Anterior cingulate cortex (tissue), 58 donors: Measurements from ENCODE around the gene MNS1.
A peak's percentile ranks its signal among the peaks of the same experiment; 100 is the strongest.
"Not testable (repeated sequence)": the region's sequence is repeated elsewhere in the genome, so short reads cannot be mapped to it uniquely, and the experiment has no call there.

ENCODE experiments used
- DNase-seq, 58 donors: peaks; one replicate each; lab custom pipeline; 2025; lab: John Stamatoyannopoulos, UW

The MNS1 gene

GRCh38 chr15:56464893-56465520, at the start of gene MNS1:
Gene MNS1, minus strand, starts transcription at chr15:56465137. Its CDS starts 165 bp downstream, at chr15:56464972.
- DNase-seq, result peak; percentile 8 to 91 (median 76)

GRCh38 chr15:56496635-56497034, 31.7 kb upstream of the MNS1 start:
- DNase-seq, result peak in 3 of 58 donors; percentile 4 to 56 (median 51)

GRCh38 chr15:56495533-56495932, 30.6 kb upstream of the MNS1 start:
- no peak for DNase-seq

- DNase-seq, result no peak
These were observed 30.1 kb upstream of the MNS1 start for GRCh38 chr15:56495053-56495452.

GRCh38 chr15:56492791-56493555, 28.0 kb upstream of the MNS1 start:
- DNase-seq, result no peak

- no peak for DNase-seq
These were observed 27.3 kb upstream of the MNS1 start for GRCh38 chr15:56492236-56492635.

- DNase-seq, result peak in 53 of 58 donors; percentile 5 to 84 (median 38)
These were observed 26.3 kb upstream of the MNS1 start for GRCh38 chr15:56491110-56491722.

GRCh38 chr15:56490461-56490860, 25.5 kb upstream of the MNS1 start:
- no peak for DNase-seq

GRCh38 chr15:56486206-56486605, 21.3 kb upstream of the MNS1 start:
- DNase-seq, result not testable (repeated sequence)

GRCh38 chr15:56485426-56485825, 20.5 kb upstream of the MNS1 start:
- not testable (repeated sequence) for DNase-seq

GRCh38 chr15:56484287-56484686, 19.4 kb upstream of the MNS1 start:
- DNase-seq, result no peak

- no peak for DNase-seq
These were observed 10.4 kb upstream of the MNS1 start for GRCh38 chr15:56475351-56475750.

- no peak for DNase-seq
These were observed 8.1 kb upstream of the MNS1 start for GRCh38 chr15:56473017-56473416.

- DNase-seq, result no peak
These were observed 7.3 kb upstream of the MNS1 start for GRCh38 chr15:56472278-56472677.

- no peak for DNase-seq
These were observed 6.6 kb upstream of the MNS1 start for GRCh38 chr15:56471440-56472069.

- no peak for DNase-seq
These were observed 4.5 kb upstream of the MNS1 start for GRCh38 chr15:56469483-56469882.

- no peak for DNase-seq
These were observed 3.5 kb upstream of the MNS1 start for GRCh38 chr15:56468401-56468800.

- DNase-seq, result no peak
These were observed 2.7 kb upstream of the MNS1 start for GRCh38 chr15:56467616-56468015.

GRCh38 chr15:56460947-56461346, 4.0 kb downstream of the MNS1 start:
- DNase-seq, result no peak

GRCh38 chr15:56460071-56460470, 4.9 kb downstream of the MNS1 start:
- no peak for DNase-seq

GRCh38 chr15:56459096-56459495, 5.8 kb downstream of the MNS1 start:
- no peak for DNase-seq
